GM18507 (cell line): ENCODE measurements around the gene RRP1B.
"Not testable (repeated sequence)": the region's sequence is repeated elsewhere in the genome, so short reads cannot be mapped to it uniquely, and the experiment has no call there.

Source experiments
- DNase-seq: peaks from one replicate; pipeline ENCODE4 v3.0.0; 2011; ENCODE audit warnings: low read depth; ENCODE audit not compliant: insufficient read length; ENCODE audit errors: extremely low spot score
- FAIRE-seq: peaks from 2 replicates; lab custom pipeline; 2011; peaks lifted over from hg19 to GRCh38; lab: Jason Lieb, UNC

The RRP1B gene

DNA sequence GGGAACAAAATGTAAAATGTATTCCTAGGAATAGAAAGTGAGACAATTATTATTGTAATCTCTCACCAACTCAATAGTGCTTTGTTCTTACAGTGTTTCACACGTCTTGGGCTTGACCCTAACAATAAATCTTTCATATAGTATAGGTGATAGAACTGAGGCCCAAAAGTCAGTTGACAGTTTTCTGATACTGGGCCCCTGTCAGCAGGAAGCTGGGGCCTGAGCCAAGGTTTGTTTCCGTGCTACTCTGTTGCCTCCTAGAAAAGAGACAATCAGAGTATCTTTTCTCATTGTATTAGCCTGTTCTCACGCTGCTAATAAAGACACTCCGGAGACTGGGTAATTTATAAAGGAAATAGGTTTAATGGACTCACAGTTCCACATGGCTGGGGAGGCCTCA, 5.0 kb downstream of the RRP1B start:
- FAIRE-seq: no peak
- DNase-seq: no peak

DNA sequence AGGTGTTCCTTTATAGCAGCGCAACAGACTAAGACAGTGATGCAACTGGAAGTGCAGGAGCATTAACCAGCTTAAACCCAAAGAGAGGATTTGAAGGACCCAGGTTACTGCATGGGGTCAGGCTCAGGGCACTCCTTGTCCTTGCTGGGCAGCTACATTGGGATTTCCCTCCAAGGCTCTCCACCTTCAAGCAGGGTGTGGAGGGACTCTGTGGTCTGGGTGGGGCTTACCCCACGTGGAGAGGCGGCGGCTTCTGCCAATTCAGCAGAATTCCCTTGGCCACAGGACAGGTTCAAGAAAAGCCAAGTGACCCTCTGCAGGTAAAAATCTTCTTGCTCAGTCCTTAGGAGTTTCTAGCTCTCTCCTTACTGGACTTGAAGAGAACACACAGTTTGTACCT, 6.5 kb downstream of the RRP1B start:
- FAIRE-seq (no peak), DNase-seq (no peak)

DNA sequence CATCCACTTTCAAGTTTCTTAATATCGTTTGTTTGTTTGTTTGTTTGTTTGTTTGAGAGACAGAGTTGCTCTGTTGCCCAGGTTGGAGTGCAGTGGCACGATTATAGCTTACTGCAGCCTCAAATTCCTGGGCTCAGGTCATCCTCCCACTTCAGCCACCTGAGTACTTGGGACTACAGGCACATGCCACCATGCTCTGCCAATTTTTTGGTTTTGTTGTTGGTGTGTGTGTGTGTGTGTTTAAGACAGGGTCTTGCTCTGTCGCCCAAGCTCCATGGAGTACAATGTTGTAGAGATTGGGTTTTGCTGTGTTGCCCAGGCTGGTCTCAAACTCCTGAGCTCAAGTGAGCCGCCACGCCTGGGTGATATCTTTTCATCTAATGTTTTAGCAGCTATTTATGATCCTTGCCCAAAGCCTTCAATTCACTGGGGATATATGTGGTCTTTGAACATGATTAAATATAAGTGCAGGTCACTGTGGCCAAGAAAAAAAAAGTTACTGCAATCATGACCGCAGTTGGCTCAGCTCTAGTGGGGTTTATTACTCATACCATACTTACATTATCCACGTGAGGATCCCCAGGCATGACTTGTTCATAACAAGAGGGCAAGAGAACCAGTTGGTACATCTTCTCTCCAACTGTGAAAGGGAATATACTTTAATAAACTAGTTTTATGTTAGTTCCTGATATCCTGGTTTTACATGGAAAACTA, 8.0 kb downstream of the RRP1B start:
- DNase-seq (peak; percentile 20), FAIRE-seq (no peak)

- FAIRE-seq (no peak), DNase-seq (no peak)
Measured at GRCh38 chr21:43669828-43670605, 10.7 kb downstream of the RRP1B start.

- DNase-seq: no peak
- no peak for FAIRE-seq
Measured at GRCh38 chr21:43675871-43676270, 16.5 kb downstream of the RRP1B start.

GRCh38 chr21:43676391-43676790, 17.0 kb downstream of the RRP1B start:
- no peak for FAIRE-seq

GRCh38 chr21:43679951-43680350, 20.6 kb downstream of the RRP1B start:
- FAIRE-seq (no peak), DNase-seq (no peak)

More at GRCh38 chr21:43676391-43676790, 17.0 kb downstream of the RRP1B start:
- no peak for DNase-seq

GRCh38 chr21:43680421-43680820, 21.1 kb downstream of the RRP1B start:
- FAIRE-seq, DNase-seq: not testable (repeated sequence)

- DNase-seq (no peak), FAIRE-seq (no peak)
Measured at GRCh38 chr21:43681650-43682049, 22.3 kb downstream of the RRP1B start.

DNA sequence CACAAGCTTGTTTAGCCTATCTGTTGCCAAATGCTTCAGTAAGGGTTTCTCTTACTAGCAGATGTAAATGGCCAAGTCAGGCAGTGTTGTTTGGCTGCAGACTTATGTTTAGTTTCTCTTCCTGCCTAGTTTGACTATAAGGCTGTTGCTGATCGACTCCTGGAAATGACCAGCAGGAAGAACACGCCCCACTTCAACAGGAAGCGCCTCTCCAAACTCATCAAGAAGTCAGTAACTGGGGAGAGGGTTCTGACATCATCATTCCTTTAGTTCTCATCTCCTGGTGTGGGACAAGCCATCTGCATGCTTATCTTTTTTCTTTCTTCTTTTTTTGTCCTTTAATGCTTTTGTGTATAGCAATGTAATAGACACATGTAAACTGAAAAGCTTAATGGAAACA, 25.1 kb downstream of the RRP1B start:
- FAIRE-seq (no peak), DNase-seq (no peak)

DNA sequence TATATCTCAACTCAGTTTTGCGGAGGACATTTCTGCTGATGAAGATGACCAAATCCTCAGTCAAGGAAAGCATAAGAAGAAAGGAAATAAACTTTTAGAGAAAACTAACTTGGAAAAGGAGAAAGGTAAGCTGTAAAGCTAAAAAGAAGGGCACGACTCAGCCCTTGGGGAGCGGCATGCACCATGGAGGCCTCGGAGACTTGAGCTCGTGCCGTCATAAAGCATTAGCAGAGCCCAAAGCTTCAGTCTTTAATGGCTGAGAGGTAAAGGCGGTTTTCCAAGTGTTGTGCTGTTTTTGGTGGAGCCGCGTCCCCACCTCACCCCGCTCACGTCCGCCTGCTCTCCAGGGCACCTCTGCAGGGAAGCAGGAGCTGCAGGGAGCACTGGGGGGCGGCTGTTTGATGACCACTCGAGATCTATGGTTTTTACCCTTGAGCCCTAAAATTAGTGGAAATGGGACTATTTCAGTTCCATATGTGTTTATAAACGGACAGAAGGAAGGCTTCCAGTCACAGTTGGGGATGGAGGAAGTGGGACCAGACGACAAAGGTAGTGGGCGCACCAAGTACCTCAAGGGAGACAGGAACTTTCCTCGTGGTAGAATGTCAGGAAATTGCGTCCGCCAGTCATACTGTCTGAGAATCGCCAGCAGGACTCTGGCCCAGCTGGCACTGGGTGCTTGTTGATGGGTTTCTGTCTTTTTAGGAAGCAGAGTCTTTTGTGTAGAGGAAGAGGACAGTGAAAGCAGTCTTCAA, 27.6 kb downstream of the RRP1B start:
- FAIRE-seq (no peak), DNase-seq (no peak)

GRCh38 chr21:43687566-43688399, 28.4 kb downstream of the RRP1B start:
- DNase-seq (no peak), FAIRE-seq (no peak)

DNA sequence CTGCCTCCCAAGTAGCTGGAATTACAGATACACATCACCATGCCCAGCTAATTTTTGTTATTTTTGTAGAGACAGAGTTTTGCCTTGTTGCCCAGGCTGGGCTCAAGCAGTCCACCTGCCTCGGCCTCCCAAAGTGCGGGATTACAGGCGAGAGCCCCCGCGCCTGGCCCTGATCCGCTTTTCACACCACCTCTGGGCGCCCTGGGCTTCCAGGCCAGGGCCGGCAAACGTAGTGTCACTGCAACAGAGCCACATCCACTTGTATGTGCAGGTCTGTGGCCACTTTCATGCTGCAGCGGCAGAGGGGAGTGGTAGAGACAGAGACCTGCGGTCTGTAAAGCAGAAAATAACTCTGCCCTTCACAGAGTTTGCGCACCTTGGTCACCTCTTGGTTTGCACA, 29.5 kb downstream of the RRP1B start:
- FAIRE-seq: no peak
- no peak for DNase-seq

GRCh38 chr21:43689556-43690337, 30.4 kb downstream of the RRP1B start:
- FAIRE-seq (no peak), DNase-seq (no peak)

DNA sequence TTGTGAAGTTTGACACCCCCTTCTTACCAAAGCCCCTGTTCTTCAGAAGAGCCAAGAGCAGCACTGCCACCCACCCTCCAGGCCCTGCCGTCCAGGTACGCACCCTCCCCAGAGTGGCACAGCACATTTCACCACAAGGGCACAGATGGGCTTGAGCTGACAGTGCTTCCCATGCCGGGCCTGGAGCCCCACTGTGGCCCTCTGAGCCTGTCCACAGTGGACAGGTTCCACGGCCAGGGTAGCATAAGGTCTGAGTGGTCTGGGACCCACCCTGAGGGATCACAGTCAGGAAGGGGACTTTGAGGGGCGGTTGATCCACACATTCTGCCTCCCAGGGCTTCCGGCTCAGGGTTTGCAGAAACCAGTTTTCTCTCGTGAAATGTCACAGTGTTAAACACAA, 31.0 kb downstream of the RRP1B start:
- DNase-seq (no peak), FAIRE-seq (no peak)

DNA sequence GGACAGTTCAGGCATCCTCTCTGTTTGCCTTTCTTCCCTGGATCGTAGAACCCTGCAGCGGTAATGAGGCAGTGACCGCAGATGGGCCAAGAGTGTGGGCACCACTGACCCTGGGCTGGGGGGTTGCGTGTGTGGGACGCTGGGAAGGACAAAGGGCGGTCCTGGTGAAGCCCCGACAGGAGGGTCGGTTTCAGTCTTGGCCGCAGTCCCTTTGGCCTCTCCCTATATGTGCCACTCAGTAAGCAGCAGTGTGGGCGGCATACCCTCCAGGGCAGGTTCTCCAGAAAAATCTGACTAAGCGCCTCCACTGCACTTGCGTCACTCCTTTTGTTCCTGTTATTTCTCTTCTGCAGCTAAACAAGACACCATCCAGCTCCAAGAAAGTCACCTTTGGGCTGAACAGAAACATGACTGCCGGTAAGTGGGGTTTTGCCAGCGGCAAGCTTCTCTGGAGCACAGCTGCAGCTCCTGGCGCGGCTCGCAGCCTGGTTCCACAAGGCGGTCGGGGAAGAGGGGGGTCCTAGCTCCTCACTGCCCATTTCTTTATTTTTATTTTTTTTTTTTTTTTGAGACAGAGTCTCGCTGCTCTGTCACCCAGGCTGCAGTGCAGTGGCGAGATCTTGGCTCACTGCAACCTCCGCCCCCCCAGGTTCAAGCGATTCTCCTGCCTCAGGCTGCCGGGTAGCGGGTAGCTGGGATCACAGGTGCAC, 31.9 kb downstream of the RRP1B start:
- no peak for DNase-seq
- FAIRE-seq: no peak

DNA sequence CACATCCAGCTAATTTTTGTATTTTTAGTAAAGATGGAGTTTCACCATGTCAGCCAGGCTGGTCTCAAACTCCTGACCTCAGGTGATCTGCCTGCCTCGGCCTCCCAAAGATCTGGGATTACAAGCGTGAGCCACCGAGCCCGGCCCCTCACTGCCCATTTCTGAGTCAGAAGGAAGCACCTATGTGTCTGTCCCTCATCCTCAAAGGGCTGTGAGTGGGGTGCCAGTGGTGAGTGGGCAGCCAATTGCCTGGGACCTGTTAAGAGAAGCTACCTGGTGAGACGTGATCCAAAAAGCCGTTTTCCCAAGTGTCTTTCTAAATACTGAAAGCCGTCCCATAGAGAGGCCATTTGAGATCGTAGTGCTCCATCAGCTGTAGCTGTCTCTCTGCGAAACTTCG, 32.4 kb downstream of the RRP1B start:
- FAIRE-seq (no peak), DNase-seq (no peak)

DNA sequence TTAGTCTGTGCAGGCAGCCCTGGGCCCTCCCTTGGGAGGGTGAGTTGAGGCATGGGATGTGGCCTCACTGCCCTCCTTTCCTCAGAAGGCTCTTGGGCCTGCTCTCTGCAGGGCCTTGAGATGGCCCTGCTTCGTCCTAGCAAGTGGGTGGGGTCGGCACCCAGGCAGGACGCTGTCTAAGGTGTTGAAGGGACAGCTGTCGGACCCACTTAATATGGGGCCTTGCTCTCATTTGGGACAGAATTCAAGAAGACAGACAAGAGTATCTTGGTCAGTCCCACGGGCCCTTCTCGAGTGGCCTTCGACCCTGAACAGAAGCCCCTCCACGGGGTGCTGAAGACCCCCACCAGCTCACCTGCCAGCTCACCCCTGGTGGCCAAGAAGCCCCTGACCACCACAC, 33.6 kb downstream of the RRP1B start:
- FAIRE-seq: no peak
- no peak for DNase-seq
